Transverse colon (tissue), 4 donors: ENCODE results near the gene ACTN4.

Experiments
- CTCF ChIP-seq, 5 experiments: fragments of 200-600 bp in 3 of 5; fragments of 450-650 bp in 2 of 5; sonication (generic) in 3 of 5; IDR thresholded peaks; 1 replicate in 2 of 5; 2 replicates in 3 of 5; pipeline ENCODE4 v1.5.1; 2016 to 2017; ENCODE audit warnings: antibody characterized with exemption in 5 of 5, inconsistent platforms in 3 of 5, mild to moderate bottlenecking in 2 of 5, moderate library complexity in 1 of 5
- EP300 ChIP-seq: sonication (generic); formaldehyde crosslinking; IDR thresholded peaks from one replicate; pipeline ENCODE4 v1.6.1; 2017; ENCODE audit warnings: antibody characterized with exemption, low read depth
- POLR2A ChIP-seq: fragments of 450-650 bp; IDR thresholded peaks from one replicate; pipeline ENCODE4 v1.6.1; 2016; ENCODE audit warnings: antibody characterized with exemption, mild to moderate bottlenecking, moderate library complexity
- POLR2AphosphoS5 ChIP-seq, 3 donors: sonication (generic); formaldehyde crosslinking; IDR thresholded peaks; one replicate each; pipeline ENCODE4 v1.6.1; 2016; ENCODE audit warnings: antibody characterized with exemption in 3 of 3

- no peak for TF ChIP-seq CTCF (IDR thresholded peaks at IDR 0.05)
- TF ChIP-seq POLR2AphosphoS5 (IDR thresholded peaks at IDR 0.05): no peak
- TF ChIP-seq POLR2A: no peak
- TF ChIP-seq EP300: no peak
Measured at GRCh38 chr19:38614289-38614688, 33.2 kb upstream of the ACTN4 start.
